GM12875 (cell line): ENCODE measurements around the gene PHYHIPL.
"Not testable (repeated sequence)": the region's sequence is repeated elsewhere in the genome, so short reads cannot be mapped to it uniquely, and the experiment has no call there.

ENCODE experiments used
- H3K4me3 ChIP-seq: one replicate; pipeline ENCODE4 v1.5.1; 2011; ENCODE audit warnings: low read depth, low read length, control low read depth
- CTCF ChIP-seq: IDR thresholded peaks from 2 replicates; pipeline ENCODE4 v1.5.1; 2011; ENCODE audit warnings: low read depth, mild to moderate bottlenecking, control low read depth, inconsistent platforms, low read length, moderate library complexity, borderline replicate concordance; ENCODE audit not compliant: insufficient read depth

Gene PHYHIPL

GRCh38 chr10:59225211-59225610, 48.8 kb downstream of the PHYHIPL start:
- no peak for TF ChIP-seq CTCF
- no peak overlapping the region for H3K4me3 ChIP-seq

- H3K4me3 ChIP-seq: no peak overlapping the region
- no peak for TF ChIP-seq CTCF
Measured at GRCh38 chr10:59227136-59227673, 50.8 kb downstream of the PHYHIPL start.

GRCh38 chr10:59229441-59229840, 53.0 kb downstream of the PHYHIPL start:
- TF ChIP-seq CTCF: no peak
- H3K4me3 ChIP-seq: no peak overlapping the region

- TF ChIP-seq CTCF: no peak
Measured at GRCh38 chr10:59234194-59234593, 57.8 kb downstream of the PHYHIPL start.

GRCh38 chr10:59234816-59235429, 58.5 kb downstream of the PHYHIPL start:
- TF ChIP-seq CTCF: peak; percentile 48; the same call in 1 of the 2 replicates
- no peak overlapping the region for H3K4me3 ChIP-seq

More at GRCh38 chr10:59234194-59234593, 57.8 kb downstream of the PHYHIPL start:
- H3K4me3 ChIP-seq: no peak overlapping the region

GRCh38 chr10:59236064-59236697, 59.7 kb downstream of the PHYHIPL start:
- no peak for TF ChIP-seq CTCF
- H3K4me3 ChIP-seq: no peak overlapping the region

GRCh38 chr10:59237775-59238174, 61.3 kb downstream of the PHYHIPL start:
- H3K4me3 ChIP-seq: no peak overlapping the region
- no peak for TF ChIP-seq CTCF

- H3K4me3 ChIP-seq: not testable (repeated sequence)
Measured at GRCh38 chr10:59239108-59239507, 62.7 kb downstream of the PHYHIPL start.
